Midbrain (tissue), 1 donor: Measurements from ENCODE around the gene FN1.

Source experiments
- DNase-seq: peaks from one replicate; lab custom pipeline; 2025; lab: John Stamatoyannopoulos, UW

Gene FN1

GRCh38 chr2:215441560-215442400, 5.9 kb upstream of the FN1 start:
- DNase-seq: no peak

GRCh38 chr2:215439980-215440512, 4.2 kb upstream of the FN1 start:
- no peak for DNase-seq

GRCh38 chr2:215439404-215439803, 3.5 kb upstream of the FN1 start:
- DNase-seq: no peak

- no peak for DNase-seq
Observed at GRCh38 chr2:215437614-215438013, 1.7 kb upstream of the FN1 start.

- DNase-seq: no peak
Observed at GRCh38 chr2:215436705-215437565, 1.1 kb upstream of the FN1 start.

GRCh38 chr2:215435280-215435869, 493 bp downstream of the FN1 start:
- peak; percentile 15 for DNase-seq

- DNase-seq: no peak
Observed at GRCh38 chr2:215434447-215435279, 1.2 kb downstream of the FN1 start.

- no peak for DNase-seq
Observed at GRCh38 chr2:215432759-215433594, 2.9 kb downstream of the FN1 start.

GRCh38 chr2:215431778-215432758, 3.8 kb downstream of the FN1 start:
- no peak for DNase-seq

GRCh38 chr2:215431290-215431689, 4.6 kb downstream of the FN1 start:
- no peak for DNase-seq

- no peak for DNase-seq
Observed at GRCh38 chr2:215430528-215431187, 5.2 kb downstream of the FN1 start.

GRCh38 chr2:215429424-215429823, 6.4 kb downstream of the FN1 start:
- DNase-seq: no peak

- no peak for DNase-seq
Observed at GRCh38 chr2:215428060-215428910, 7.6 kb downstream of the FN1 start.

- no peak for DNase-seq
Observed at GRCh38 chr2:215427585-215427984, 8.3 kb downstream of the FN1 start.

- no peak for DNase-seq
Observed at GRCh38 chr2:215425021-215425782, 10.7 kb downstream of the FN1 start.

- DNase-seq: no peak
Observed at GRCh38 chr2:215423928-215424540, 11.8 kb downstream of the FN1 start.

GRCh38 chr2:215423234-215423633, 12.6 kb downstream of the FN1 start:
- no peak for DNase-seq
